AG09319 (cell line): ENCODE results near the gene TNP1.

ENCODE experiments used
- DNase-seq: peaks from one replicate; pipeline ENCODE4 v3.0.0-alpha.2; 2010; ENCODE audit warnings: low read depth; ENCODE audit errors: extremely low read depth
- CTCF ChIP-seq: IDR thresholded peaks from 2 replicates; pipeline ENCODE4 v1.5.1; 2011; ENCODE audit warnings: low read depth, mild to moderate bottlenecking, inconsistent platforms, low read length, moderate library complexity

The TNP1 gene

GRCh38 chr2:216855605-216856004 is 4.3 kb downstream of the TNP1 start:
- no peak for TF ChIP-seq CTCF
- no peak for DNase-seq

DNA sequence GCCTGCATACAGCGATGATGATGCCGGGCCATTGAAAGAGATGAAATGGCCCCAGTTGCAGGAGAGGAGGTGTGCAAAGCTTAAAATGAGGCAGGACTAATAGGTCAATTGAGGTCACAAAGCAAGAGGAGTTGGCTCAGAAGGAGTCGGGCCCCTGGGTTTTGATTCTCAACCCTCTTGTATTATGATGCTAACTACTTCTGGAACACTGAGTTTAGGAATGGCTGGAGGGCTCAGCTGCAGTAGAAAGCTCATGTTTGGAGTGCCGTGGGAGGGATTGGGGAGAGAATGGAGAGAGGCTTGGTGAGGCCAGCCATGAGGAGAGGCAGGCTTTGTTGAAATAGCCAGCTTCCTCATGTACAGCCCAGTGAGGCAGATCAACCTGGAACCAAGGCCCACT is 4.8 kb downstream of the TNP1 start:
- no peak for TF ChIP-seq CTCF

GRCh38 chr2:216851486-216852090 is 8.3 kb downstream of the TNP1 start:
- no peak for TF ChIP-seq CTCF
- no peak for DNase-seq

More for the DNA sequence above, 4.8 kb downstream of the TNP1 start:
- no peak for DNase-seq

GRCh38 chr2:216850665-216851322 is 9.1 kb downstream of the TNP1 start:
- TF ChIP-seq CTCF, result no peak

GRCh38 chr2:216849987-216850386 is 9.9 kb downstream of the TNP1 start:
- no peak for DNase-seq
- no peak for TF ChIP-seq CTCF

More at GRCh38 chr2:216850665-216851322, 9.1 kb downstream of the TNP1 start:
- no peak for DNase-seq

GRCh38 chr2:216845426-216845825 is 14.4 kb downstream of the TNP1 start:
- TF ChIP-seq CTCF, result no peak
- no peak for DNase-seq

- no peak for DNase-seq
- no peak for TF ChIP-seq CTCF
Measured at GRCh38 chr2:216842636-216843035, 17.2 kb downstream of the TNP1 start.
